ENCODE results near the gene GJA4.

- TF ChIP-seq YY1 (IDR thresholded peaks at IDR 0.05; ENCODE audit: insufficient read depth, insufficient read length) (no peak), ZNF274 (IDR thresholded peaks at IDR 0.05; ENCODE audit: low read depth, low read length) (no peak)
Measured at GRCh38 chr1:34842952-34843371, 50.2 kb downstream of the GJA4 start.
